RWPE2 (cell line): ENCODE measurements around the gene L3MBTL3.

Source experiments
- ATAC-seq: fragments of 200-7000 bp; cut with Tn5 transposase; 3 replicates; pipeline ENCODE4 v1.9.1; 2021; ENCODE audit warnings: low read depth
- DNase-seq: peaks from one replicate; pipeline ENCODE4 v3.0.0-alpha.2; 2020; ENCODE audit warnings: low spot score
- H3K27ac ChIP-seq: fragments of 450-650 bp; 2 replicates; pipeline ENCODE4 v1.5.1; 2017; ENCODE audit warnings: mild to moderate bottlenecking; ENCODE audit not compliant: poor library complexity, severe bottlenecking
- H3K27me3 ChIP-seq: fragments of 250-450 bp; sonication (Bioruptor Pico); 2 replicates; pipeline ENCODE4 v1.5.1; 2021; ENCODE audit warnings: mild to moderate bottlenecking, moderate library complexity; ENCODE audit not compliant: insufficient read depth, poor library complexity, severe bottlenecking
- H3K36me3 ChIP-seq: fragments of 250-450 bp; sonication (Bioruptor Pico); 2 replicates; pipeline ENCODE4 v1.5.1; 2020; ENCODE audit warnings: low read depth, mild to moderate bottlenecking, moderate library complexity
- H3K4me1 ChIP-seq: fragments of 250-450 bp; sonication (Bioruptor Pico); 2 replicates; pipeline ENCODE4 v1.5.1; 2021; ENCODE audit warnings: mild to moderate bottlenecking, moderate library complexity; ENCODE audit not compliant: insufficient read depth, poor library complexity, severe bottlenecking
- H3K4me3 ChIP-seq: fragments of 250-450 bp; sonication (Bioruptor Pico); 2 replicates; pipeline ENCODE4 v1.5.1; 2021; ENCODE audit warnings: mild to moderate bottlenecking, moderate library complexity; ENCODE audit not compliant: severe bottlenecking
- H3K9me3 ChIP-seq: fragments of 250-450 bp; sonication (Bioruptor Pico); 2 replicates; pipeline ENCODE4 v1.5.1; 2021; ENCODE audit warnings: mild to moderate bottlenecking, moderate library complexity; ENCODE audit not compliant: severe bottlenecking
- TF ChIP-seq, protein P1 (sequence below): fragments of 450-650 bp; IDR thresholded peaks from one replicate; pipeline ENCODE4 v1.5.1; 2017; ENCODE audit warnings: mild to moderate bottlenecking, moderate library complexity; ENCODE audit not compliant: poor library complexity, severe bottlenecking

L3MBTL3 gene

DNA sequence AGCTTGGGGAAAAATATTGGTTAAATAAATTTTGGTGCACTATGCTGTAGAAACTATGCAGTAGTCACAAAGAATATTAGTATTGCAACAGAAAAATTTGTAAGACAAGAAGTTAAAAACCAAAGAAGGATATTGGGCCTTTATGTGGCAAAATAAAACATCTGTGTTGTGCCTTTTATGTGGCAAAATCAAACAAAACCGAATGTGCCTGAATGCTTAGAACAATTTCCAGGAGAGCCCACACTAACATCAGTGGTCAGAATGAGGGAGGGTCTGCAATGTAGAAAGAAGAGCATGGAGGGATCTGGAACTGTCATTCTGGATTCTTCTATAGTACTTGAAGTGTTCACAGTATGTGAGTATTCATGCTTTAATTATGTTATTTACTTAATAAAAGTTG lies 75.2 kb downstream of the L3MBTL3 start:
- H3K4me1 ChIP-seq: no peaks in the 10 kb centered on the region
- TF ChIP-seq, protein P1, sequence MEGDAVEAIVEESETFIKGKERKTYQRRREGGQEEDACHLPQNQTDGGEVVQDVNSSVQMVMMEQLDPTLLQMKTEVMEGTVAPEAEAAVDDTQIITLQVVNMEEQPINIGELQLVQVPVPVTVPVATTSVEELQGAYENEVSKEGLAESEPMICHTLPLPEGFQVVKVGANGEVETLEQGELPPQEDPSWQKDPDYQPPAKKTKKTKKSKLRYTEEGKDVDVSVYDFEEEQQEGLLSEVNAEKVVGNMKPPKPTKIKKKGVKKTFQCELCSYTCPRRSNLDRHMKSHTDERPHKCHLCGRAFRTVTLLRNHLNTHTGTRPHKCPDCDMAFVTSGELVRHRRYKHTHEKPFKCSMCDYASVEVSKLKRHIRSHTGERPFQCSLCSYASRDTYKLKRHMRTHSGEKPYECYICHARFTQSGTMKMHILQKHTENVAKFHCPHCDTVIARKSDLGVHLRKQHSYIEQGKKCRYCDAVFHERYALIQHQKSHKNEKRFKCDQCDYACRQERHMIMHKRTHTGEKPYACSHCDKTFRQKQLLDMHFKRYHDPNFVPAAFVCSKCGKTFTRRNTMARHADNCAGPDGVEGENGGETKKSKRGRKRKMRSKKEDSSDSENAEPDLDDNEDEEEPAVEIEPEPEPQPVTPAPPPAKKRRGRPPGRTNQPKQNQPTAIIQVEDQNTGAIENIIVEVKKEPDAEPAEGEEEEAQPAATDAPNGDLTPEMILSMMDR: no peak
- H3K4me3 ChIP-seq: no peak overlapping the region
- DNase-seq (no peak), ATAC-seq (no peak)
- H3K9me3 ChIP-seq: no peaks in the 10 kb centered on the region
- peaks cover 19% of the 10 kb centered on the region for H3K36me3 ChIP-seq
- H3K27ac ChIP-seq: no peak overlapping the region
- no peaks in the 10 kb centered on the region for H3K27me3 ChIP-seq

DNA sequence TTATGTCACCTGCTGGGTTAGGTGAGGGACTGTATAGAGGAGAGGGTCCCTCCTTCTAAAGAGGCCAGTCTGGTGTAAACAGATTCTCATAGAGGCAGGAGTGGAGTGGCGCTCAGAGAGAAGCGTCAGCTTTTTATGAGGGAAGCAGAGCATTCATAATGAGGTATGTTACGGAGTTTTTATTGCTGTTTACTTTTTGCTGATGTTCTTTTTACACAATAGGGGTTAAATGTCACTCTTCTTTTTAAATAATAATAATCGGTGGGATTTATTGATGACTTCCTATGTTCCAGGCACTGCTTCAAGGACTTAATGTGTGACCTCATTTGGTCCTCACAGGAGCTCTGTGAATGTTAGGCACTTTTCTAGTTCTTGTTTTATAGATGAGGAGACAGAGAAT lies 79.9 kb downstream of the L3MBTL3 start:
- no peak overlapping the region for H3K27ac ChIP-seq
- H3K36me3 ChIP-seq: peaks cover 15% of the 10 kb centered on the region
- no peaks in the 10 kb centered on the region for H3K9me3 ChIP-seq
- ATAC-seq (no peak), DNase-seq (no peak)
- H3K4me3 ChIP-seq: no peak overlapping the region
- TF ChIP-seq, protein P1: no peak
- H3K4me1 ChIP-seq: no peaks in the 10 kb centered on the region
- H3K27me3 ChIP-seq: no peaks in the 10 kb centered on the region

DNA sequence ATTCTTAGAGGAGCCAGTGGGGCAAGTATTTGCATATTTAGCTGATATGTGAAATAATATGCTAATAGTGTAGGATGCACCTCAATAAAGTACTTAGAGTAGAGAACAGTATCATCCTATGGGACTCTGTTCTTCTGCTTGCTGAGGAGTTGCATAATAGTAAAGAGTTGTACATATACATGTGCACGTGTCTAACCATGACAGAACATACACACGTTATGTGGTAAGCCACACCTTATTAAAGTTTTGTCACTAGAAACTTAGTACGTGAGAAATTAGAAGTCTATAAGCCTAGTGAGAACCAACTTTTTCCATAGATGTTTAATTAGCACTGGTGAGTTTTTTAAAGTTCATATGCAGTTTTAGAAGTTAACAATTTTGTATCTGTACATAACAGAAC lies 80.7 kb downstream of the L3MBTL3 start:
- H3K4me3 ChIP-seq: no peak overlapping the region
- no peaks in the 10 kb centered on the region for H3K4me1 ChIP-seq
- H3K27ac ChIP-seq: no peak overlapping the region
- H3K36me3 ChIP-seq: peaks cover 7% of the 10 kb centered on the region
- TF ChIP-seq, protein P1: no peak
- no peaks in the 10 kb centered on the region for H3K9me3 ChIP-seq
- no peaks in the 10 kb centered on the region for H3K27me3 ChIP-seq
- no peak for DNase-seq
- ATAC-seq: no peak

DNA sequence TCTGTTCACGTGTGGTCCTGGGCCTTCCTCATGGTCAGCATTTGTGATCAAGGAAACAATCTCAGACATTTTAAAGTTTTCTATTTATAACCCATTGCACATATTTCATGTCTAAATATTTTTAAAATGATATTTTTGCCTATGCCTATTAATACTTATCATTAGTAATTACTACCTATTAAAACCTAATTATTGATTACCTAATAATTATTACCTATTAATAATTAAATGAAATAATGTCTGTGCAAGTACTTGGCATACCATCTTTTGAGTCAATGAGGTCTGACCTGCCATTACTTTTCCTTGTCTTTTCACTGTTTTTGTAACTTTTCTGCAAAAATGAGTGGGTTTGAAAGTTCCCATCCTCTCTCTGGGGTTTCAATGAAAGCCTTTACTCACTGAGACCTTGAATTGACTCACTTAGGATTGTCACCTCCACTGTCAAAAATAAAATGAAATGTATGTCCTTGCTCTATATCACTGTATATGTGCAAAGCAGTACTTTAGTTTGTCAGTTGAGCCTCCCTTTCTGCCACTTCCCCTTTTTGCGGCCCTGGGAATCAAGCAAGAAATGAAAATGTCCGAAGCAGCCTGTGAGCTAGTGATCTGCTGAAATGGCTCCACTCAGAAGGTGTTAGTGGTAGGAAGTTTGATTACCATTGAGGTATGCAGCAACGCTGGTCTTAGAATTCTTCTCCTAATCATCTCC lies 87.8 kb downstream of the L3MBTL3 start:
- Histone ChIP-seq H3K4me1 (no peaks in the 10 kb centered on the region), H3K27ac (no peak overlapping the region), H3K27me3 (no peaks in the 10 kb centered on the region), H3K9me3 (no peaks in the 10 kb centered on the region), H3K36me3 (no peaks in the 10 kb centered on the region), H3K4me3 (no peak overlapping the region)
- no peak for ATAC-seq
- TF ChIP-seq, protein P1: no peak
- DNase-seq: no peak

DNA sequence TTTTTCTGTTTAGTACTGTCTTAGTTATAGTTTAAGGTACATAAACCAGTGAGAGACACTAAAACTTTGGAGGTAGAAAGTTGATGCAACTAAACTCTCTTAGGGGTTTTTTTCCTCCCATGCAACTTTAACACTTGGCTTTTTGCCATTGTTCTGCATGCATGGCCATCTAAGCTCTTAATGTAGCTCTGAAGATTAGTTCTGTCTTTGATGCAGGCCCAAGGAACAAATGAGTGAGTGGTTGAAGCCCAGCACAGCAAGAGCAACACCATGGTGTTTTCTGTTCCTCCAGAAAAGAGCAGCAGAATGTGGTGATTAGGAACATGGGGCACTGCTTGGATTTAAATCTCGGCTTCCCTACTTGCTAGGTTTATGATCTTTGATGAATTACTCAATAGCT lies 89.3 kb downstream of the L3MBTL3 start:
- Histone ChIP-seq H3K4me1 (no peaks in the 10 kb centered on the region), H3K36me3 (no peaks in the 10 kb centered on the region), H3K27ac (no peak overlapping the region), H3K4me3 (no peak overlapping the region), H3K27me3 (no peaks in the 10 kb centered on the region), H3K9me3 (no peaks in the 10 kb centered on the region)
- ATAC-seq: no peak
- TF ChIP-seq, protein P1: no peak
- no peak for DNase-seq
